Measurements from ENCODE around the gene ALKBH5. TPM values are rescaled to one million over a fixed set of nuclear protein-coding genes. Genes with fewer than 3 reads are reported as not detected.

Gene ALKBH5
- total and polyA plus RNA-seq, 2 of the 8 experiments (the other 6 are each of a cell fraction or from before 2014, with no cell fraction given): 63.7 to 86.4 TPM

GRCh38 chr17:18190628-18191235, 7.1 kb downstream of the ALKBH5 start:
- no peaks in the 10 kb centered on the region for H3K27me3 ChIP-seq (replicated peaks in 1 of 4; ENCODE audit: control insufficient read depth in 3 of 4, extremely low read depth in 1 of 4, insufficient read depth in 3 of 4, low read length in 3 of 4)
- FAIRE-seq (no peak), DNase-seq (ENCODE audit: low read depth in 1 of 2, low spot score in 2 of 2) (no peak)
- H3K4me2 ChIP-seq (ENCODE audit: insufficient read depth in 1 of 2, low read depth in 2 of 2, low read length in 2 of 2): no peak overlapping the region
- no peak overlapping the region for H3K56ac ChIP-seq (replicated peaks; ENCODE audit: insufficient read length, low read depth, low read length)
- H4K91ac ChIP-seq (replicated peaks; ENCODE audit: insufficient read length, low read length): no peak overlapping the region
- ChIA-PET CTCF (ENCODE audit: partially characterized antibody) (interaction anchor here (1.2 to 11.2 kb wide), 8 partner anchors 11 to 105 kb away, joined by 3 to 122 read pairs (median 9); no protein-coding TSS in a partner anchor), POLR2A (ENCODE audit: partially characterized antibody) (interaction anchor here (0.8 to 4.8 kb wide), 3 partner anchors 8 to 34 kb away, joined by 3 to 20 read pairs (median 13); partner anchors contain the start of gene ALKBH5)
- no peak overlapping the region for H2AK5ac ChIP-seq (ENCODE audit: low read depth, low read length)
- H2BK5ac ChIP-seq (ENCODE audit: low read depth, low read length): no peak overlapping the region
- H3K4me1 ChIP-seq (replicated peaks in 1 of 4; ENCODE audit: control insufficient read depth in 3 of 4, insufficient read depth in 4 of 4, low read length in 3 of 4): peaks cover 2 to 8% (median 5%) of the 10 kb centered on the region in 4 experiments; a peak in 6 of 7 replicates
- no peak overlapping the region for H2BK120ac ChIP-seq (replicated peaks; ENCODE audit: low read depth, low read length)
- no peaks in the 10 kb centered on the region for H3K9me3 ChIP-seq (ENCODE audit: insufficient read depth in 2 of 2, low read depth in 1 of 2, low read length in 1 of 2)
- no peak overlapping the region for H2BK15ac ChIP-seq (ENCODE audit: low read length)
- H3K27ac ChIP-seq (ENCODE audit: low read depth, low read length): no peak overlapping the region
- peaks cover 36 to 39% of the 10 kb centered on the region in 2 experiments for H4K20me1 ChIP-seq (replicated peaks in 1 of 2; ENCODE audit: control insufficient read depth in 1 of 2, insufficient read depth in 2 of 2, low read length in 2 of 2)
- no peak overlapping the region for H3K18ac ChIP-seq (ENCODE audit: extremely low read depth, low read length)
- H3K4me3 ChIP-seq (ENCODE audit: extremely low read depth in 1 of 4, insufficient read depth in 2 of 4, low read depth in 3 of 4, low read length in 4 of 4): no peak overlapping the region
- no peak overlapping the region for H4K8ac ChIP-seq (ENCODE audit: extremely low read depth, insufficient read depth, low read length)
- no peak overlapping the region for H2BK12ac ChIP-seq (ENCODE audit: low read depth, low read length)
- peaks cover 2% of the 10 kb centered on the region; the same call in 1 of the 2 replicates for H3K23me2 ChIP-seq (ENCODE audit: low read depth, low read length)
- peaks cover 43 to 88% of the 10 kb centered on the region in 2 experiments for H3K79me2 ChIP-seq (ENCODE audit: control insufficient read depth in 1 of 2, insufficient read depth in 2 of 2, low read length in 2 of 2)
- peaks cover 15 to 32% (median 19%) of the 10 kb centered on the region in 4 experiments; a peak in 7 of 8 replicates for H3K36me3 ChIP-seq (ENCODE audit: control insufficient read depth in 2 of 4, insufficient read depth in 4 of 4, low read length in 3 of 4)
- no peak overlapping the region for H3K23ac ChIP-seq (ENCODE audit: insufficient read length)
- H3K79me1 ChIP-seq (ENCODE audit: low read depth, low read length): peaks cover 41% of the 10 kb centered on the region
- no peak overlapping the region for H2AFZ ChIP-seq (ENCODE audit: low read length)
- H3K14ac ChIP-seq (ENCODE audit: insufficient read length): no peak overlapping the region
- H2BK20ac ChIP-seq (ENCODE audit: low read length): no peak overlapping the region
- WGBS, 2 experiments (ENCODE audit: extremely low coverage in 1 of 2, insufficient coverage in 1 of 2, insufficient read length in 1 of 2, insufficient replicate concordance in 2 of 2, low coverage in 1 of 2, low lambda C conversion rate in 2 of 2, missing lambda C conversion rate in 1 of 2): 88% methylated on average over 3 of the region's 3 CpGs; no CpG with 5 or more reads in 1 of the 2 experiments
- no peak overlapping the region for H4K5ac ChIP-seq (ENCODE audit: insufficient read length, low read depth, low read length)
- H3K4ac ChIP-seq (replicated peaks; ENCODE audit: insufficient read length, low read depth, low read length): no peak overlapping the region
- no peak overlapping the region for H3K9ac ChIP-seq (replicated peaks in 1 of 4; ENCODE audit: extremely low read depth in 1 of 4, low read depth in 3 of 4, low read length in 3 of 4)
- TF ChIP-seq BRCA1 (IDR thresholded peaks at IDR 0.05; ENCODE audit: low read depth, low read length): no peak
- no peak for TF ChIP-seq CHD2 (IDR thresholded peaks at IDR 0.05; ENCODE audit: low read length)
- no peak for TF ChIP-seq GABPA (IDR thresholded peaks at IDR 0.05; ENCODE audit: borderline replicate concordance, insufficient read depth, low read length)
- no peak for TF ChIP-seq NRF1 (IDR thresholded peaks at IDR 0.05; ENCODE audit: low read depth, low read length)
- TF ChIP-seq EP300 (IDR thresholded peaks at IDR 0.05; ENCODE audit: borderline replicate concordance in 1 of 2, low read depth in 2 of 2, low read length in 2 of 2): no peak
